Liver (tissue), 3 donors: ENCODE measurements around the gene SERPINB2.

Source experiments
- CTCF ChIP-seq: fragments of 150-350 bp; IDR thresholded peaks from 2 replicates; pipeline ENCODE4 v1.5.1; 2017; ENCODE audit warnings: improper control_type of control experiment, low read depth, low read length; ENCODE audit not compliant: missing input control
- EGR1 ChIP-seq, 2 donors: IDR thresholded peaks; 2 replicates each; pipeline ENCODE4 v1.6.1; 2016 to 2018; ENCODE audit warnings: antibody characterized with exemption in 2 of 2, low read depth in 2 of 2
- FOXA2 ChIP-seq: IDR thresholded peaks from 2 replicates; pipeline ENCODE4 v1.6.1; 2016; ENCODE audit warnings: antibody characterized with exemption
- GABPA ChIP-seq, 2 donors: IDR thresholded peaks in 1 of 2; conservative IDR thresholded peaks in 1 of 2; 2 replicates each; pipeline ENCODE4 v1.6.1; 2016; ENCODE audit warnings: antibody characterized with exemption in 2 of 2, mild to moderate bottlenecking in 1 of 2, moderate library complexity in 1 of 2
- HNF4G ChIP-seq: IDR thresholded peaks from 2 replicates; pipeline ENCODE4 v1.6.1; 2016; ENCODE audit warnings: antibody characterized with exemption
- JUND ChIP-seq, 2 donors: IDR thresholded peaks; 2 replicates each; pipeline ENCODE4 v1.6.1; 2016; ENCODE audit warnings: antibody characterized with exemption in 2 of 2
- MAX ChIP-seq: IDR thresholded peaks from 2 replicates; pipeline ENCODE4 v1.6.1; 2016; ENCODE audit warnings: antibody characterized with exemption
- REST ChIP-seq: IDR thresholded peaks from 2 replicates; pipeline ENCODE4 v1.6.1; 2016; ENCODE audit warnings: antibody characterized with exemption, mild to moderate bottlenecking
- RXRA ChIP-seq, 2 donors: IDR thresholded peaks; 2 replicates each; pipeline ENCODE4 v1.6.1; 2017 to 2018; ENCODE audit warnings: antibody characterized with exemption in 2 of 2, mild to moderate bottlenecking in 1 of 2
- SP1 ChIP-seq: IDR thresholded peaks from 2 replicates; pipeline ENCODE4 v1.6.1; 2018; ENCODE audit warnings: antibody characterized with exemption, mild to moderate bottlenecking
- TAF1 ChIP-seq: conservative IDR thresholded peaks from 2 replicates; pipeline ENCODE4 v1.6.1; 2016; ENCODE audit warnings: antibody characterized with exemption, mild to moderate bottlenecking
- YY1 ChIP-seq: IDR thresholded peaks from 2 replicates; pipeline ENCODE4 v1.6.1; 2016; ENCODE audit warnings: antibody characterized with exemption, mild to moderate bottlenecking
- donor health status: healthy.
- donor health status: healthy.

- no peak for TF ChIP-seq EGR1 (IDR thresholded peaks at IDR 0.05; ENCODE audit: low read depth in 2 of 2)
- TF ChIP-seq CTCF = no peak
- no peak for TF ChIP-seq REST
- TF ChIP-seq YY1 = no peak
- TF ChIP-seq JUND (IDR thresholded peaks at IDR 0.05) = no peak
- TF ChIP-seq TAF1 = no peak
- no peak for TF ChIP-seq GABPA (IDR thresholded peaks at IDR 0.05 in 1 of 2, conservative IDR thresholded peaks at IDR 0.05 in 1 of 2)
- TF ChIP-seq SP1 = no peak
- no peak for TF ChIP-seq HNF4G
- no peak for TF ChIP-seq RXRA (IDR thresholded peaks at IDR 0.05)
- no peak for TF ChIP-seq MAX
- no peak for TF ChIP-seq FOXA2
Measured at GRCh38 chr18:63917817-63918216, 30.3 kb downstream of the SERPINB2 start.
